A549 treated with CpdA at 1 μM for 4 hours (cell line): ENCODE data around the gene OR2J3. TPM values are rescaled to one million over a fixed set of nuclear protein-coding genes. Genes with fewer than 3 reads are reported as not detected.

ENCODE experiments used
- total RNA-seq: library from RNA; stranded (reverse); fragments of 200-300 nt; extraction: Qiagen RNA extraction; gene quantifications from 5 replicates; pipeline ENCODE4 v1.2.3, GENCODE V29; 2022; ENCODE audit warnings: low read depth

Gene OR2J3
- not detected in 5 replicates for total RNA-seq

DNA sequence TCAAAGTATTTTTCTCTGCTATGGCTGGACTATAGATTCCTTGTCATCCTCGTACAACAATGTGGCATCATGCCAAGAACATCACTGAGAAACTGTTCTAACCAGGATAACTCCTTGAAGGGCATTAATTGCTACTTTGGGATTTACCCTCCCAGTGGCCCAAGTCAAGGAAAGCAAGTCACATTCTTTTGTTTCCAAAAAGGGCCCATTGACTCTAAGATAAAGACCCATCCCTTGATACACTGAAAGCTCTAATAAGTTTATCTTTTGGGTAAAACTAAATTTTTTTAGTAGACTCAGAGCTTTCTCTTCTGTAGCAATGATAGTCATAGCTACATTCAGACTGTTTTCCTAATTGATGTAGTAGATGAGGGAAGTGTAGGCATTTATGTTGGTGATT lies at the start of gene OR2J3:
OR2J3 (plus strand) TSS at position 301 of the 400 bp plus-strand sequence. CDS start 3,833 bp downstream, outside the sequence.

DNA sequence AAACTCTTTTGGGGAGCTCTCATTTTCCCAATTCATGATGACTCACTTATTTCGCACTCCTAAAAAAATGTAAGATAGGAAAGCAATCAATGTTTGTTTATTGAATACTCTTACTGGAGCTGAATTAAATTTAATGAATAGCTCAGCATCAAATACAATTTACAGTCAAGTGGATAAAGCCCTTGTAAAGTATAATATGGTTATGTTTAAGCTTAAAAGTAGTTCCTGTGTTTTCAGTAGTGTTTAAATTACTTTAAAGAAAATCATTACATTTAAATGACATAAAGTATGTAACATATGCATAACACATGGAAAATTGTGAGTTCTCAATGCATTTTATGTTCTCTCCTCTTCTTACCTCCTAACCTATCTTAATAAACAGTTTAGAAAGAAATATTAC lies 20.6 kb upstream of the OR2J3 start, which contains the start of gene OR2B3:
OR2B3 (minus strand) TSS at position 101 of the 400 bp plus-strand sequence; CDS start at position 36, 65 bp downstream.

DNA sequence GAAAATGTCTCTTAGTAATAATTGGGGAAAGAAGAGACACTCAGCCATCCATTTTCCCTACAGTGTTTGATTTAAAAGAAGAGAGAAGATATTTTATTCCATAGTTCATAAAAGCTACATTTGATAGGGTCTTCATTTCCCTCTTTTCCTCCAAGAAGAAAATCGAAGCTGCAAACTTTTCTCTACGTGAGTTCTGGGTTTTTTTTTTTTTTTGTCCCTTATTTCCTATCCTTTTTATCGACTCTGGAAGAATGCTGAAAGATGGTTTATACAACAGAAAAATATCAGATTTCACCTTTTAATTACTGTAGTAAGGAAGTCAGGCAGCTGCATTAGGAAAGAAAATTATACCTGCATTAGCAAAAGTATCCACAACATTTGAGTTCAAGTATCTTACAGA lies 8.7 kb upstream of the OR2J3 start, which contains the start of gene OR2J1:
OR2J1 (plus strand) TSS at position 301 of the 400 bp plus-strand sequence. CDS start 1,453 bp downstream, outside the sequence.

Other genes with a start within 250 kb of the OR2J3 start
- 36.1 to 48.9 TPM (median 46.7 TPM) in 5 replicates for gene TRIM27, start 184.1 kb upstream of the OR2J3 start, total RNA-seq
- 0.16 to 0.37 TPM (median 0.22 TPM) in 5 replicates for gene ZNF311, start 102.7 kb upstream of the OR2J3 start, total RNA-seq
- not detected in 5 replicates for gene OR2W1, start 62.9 kb upstream of the OR2J3 start, total RNA-seq
- not detected in 5 replicates for gene OR2B3, start 20.7 kb upstream of the OR2J3 start, total RNA-seq
- not detected in 5 replicates for gene OR2J1, start 8.6 kb upstream of the OR2J3 start, total RNA-seq
- not detected in 5 replicates for gene OR2J2, start 62.8 kb downstream of the OR2J3 start, total RNA-seq
- gene OR14J1, start 193.6 kb downstream of the OR2J3 start, total RNA-seq: not detected in 5 replicates